Neutrophil (primary cell): ENCODE measurements around the gene NXPH4.

Experiments used
- H3K27ac ChIP-seq: fragments of 200-600 bp; sonication (generic); 2 replicates; pipeline ENCODE4 v1.5.1; 2016; ENCODE audit warnings: mild to moderate bottlenecking, moderate library complexity
- H3K27me3 ChIP-seq: fragments of 200-600 bp; sonication (generic); 2 replicates; pipeline ENCODE4 v1.6.0; 2016; ENCODE audit warnings: mild to moderate bottlenecking
- H3K36me3 ChIP-seq: fragments of 200-600 bp; sonication (generic); 2 replicates; pipeline ENCODE4 v1.5.1; 2017
- H3K4me1 ChIP-seq, 2 experiments: fragments of 200-600 bp in 1 of 2; sonication (generic) in 1 of 2; 1 replicate in 1 of 2; 2 replicates in 1 of 2; pipeline versions ENCODE4 v1.5.1 to v1.6.1; 2013 to 2016; ENCODE audit warnings: low read depth in 1 of 2, low read length in 1 of 2, mild to moderate bottlenecking in 1 of 2, moderate library complexity in 1 of 2; ENCODE audit not compliant: control insufficient read depth in 1 of 2, insufficient read depth in 1 of 2
- H3K4me3 ChIP-seq, 2 experiments: fragments of 200-600 bp in 1 of 2; sonication (generic) in 1 of 2; 1 replicate in 1 of 2; 2 replicates in 1 of 2; pipeline ENCODE4 v1.5.1; 2013 to 2016; ENCODE audit warnings: low read depth in 1 of 2, low read length in 1 of 2, mild to moderate bottlenecking in 1 of 2, moderate library complexity in 1 of 2
- H3K9me3 ChIP-seq: fragments of 200-600 bp; sonication (generic); 2 replicates; pipeline ENCODE4 v1.5.1; 2016
- CTCF ChIP-seq: fragments of 200-600 bp; sonication (generic); IDR thresholded peaks from 2 replicates; pipeline ENCODE4 v1.5.1; 2016; ENCODE audit warnings: antibody characterized with exemption

NXPH4 gene

DNA sequence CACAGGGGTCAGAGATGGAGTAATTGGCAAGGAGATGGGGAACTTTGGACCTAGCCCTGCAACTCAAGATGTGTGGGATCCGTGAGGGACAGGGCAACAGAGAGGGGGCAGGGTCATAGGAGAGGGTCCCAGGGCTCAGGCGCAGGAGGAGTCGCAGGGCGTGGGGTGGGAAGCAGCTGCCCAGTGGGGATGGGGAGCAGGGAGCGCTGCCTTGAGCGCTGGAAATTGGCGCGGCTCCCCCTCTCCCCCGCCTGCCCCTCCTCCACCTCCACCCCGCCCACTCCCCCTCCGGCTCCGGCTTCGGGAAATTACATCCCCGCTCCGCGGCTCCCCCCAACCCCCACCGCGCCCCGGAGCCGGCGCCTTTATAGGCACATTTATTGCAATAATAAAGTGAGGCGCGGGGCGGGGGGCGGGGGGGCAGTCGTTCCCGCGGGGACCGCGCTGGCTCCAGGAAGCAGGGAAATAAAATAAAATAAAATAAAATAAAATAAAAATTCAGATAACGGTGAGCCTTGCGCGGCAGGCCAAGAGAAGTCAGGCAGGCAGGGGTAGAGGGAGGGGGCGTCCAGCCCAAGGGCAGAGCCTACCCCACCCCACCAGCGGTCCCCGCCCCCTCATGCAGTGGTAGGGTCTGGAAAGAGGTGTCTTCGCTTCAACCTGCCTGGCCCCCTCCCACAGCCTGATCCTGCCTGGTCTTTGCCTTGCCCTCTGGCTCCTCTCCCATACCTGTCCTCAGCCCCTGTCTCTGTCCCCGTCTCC is 3.6 kb downstream of the NXPH4 start:
- Histone ChIP-seq H3K27ac (no peak overlapping the region), H3K4me3 (no peak overlapping the region), H3K36me3 (no peaks in the 10 kb centered on the region), H3K9me3 (no peaks in the 10 kb centered on the region), H3K4me1 (peaks cover 18 to 21% of the 10 kb centered on the region in 2 experiments), H3K27me3 (peaks cover 100% of the 10 kb centered on the region)
- TF ChIP-seq CTCF, result no peak

GRCh38 chr12:57220770-57221168 is 4.2 kb downstream of the NXPH4 start:
- Histone ChIP-seq H3K4me3 (no peak overlapping the region), H3K27ac (no peak overlapping the region), H3K27me3 (peaks cover 100% of the 10 kb centered on the region), H3K9me3 (no peaks in the 10 kb centered on the region), H3K36me3 (no peaks in the 10 kb centered on the region), H3K4me1 (peaks cover 23 to 27% of the 10 kb centered on the region in 2 experiments)
- no peak for TF ChIP-seq CTCF

DNA sequence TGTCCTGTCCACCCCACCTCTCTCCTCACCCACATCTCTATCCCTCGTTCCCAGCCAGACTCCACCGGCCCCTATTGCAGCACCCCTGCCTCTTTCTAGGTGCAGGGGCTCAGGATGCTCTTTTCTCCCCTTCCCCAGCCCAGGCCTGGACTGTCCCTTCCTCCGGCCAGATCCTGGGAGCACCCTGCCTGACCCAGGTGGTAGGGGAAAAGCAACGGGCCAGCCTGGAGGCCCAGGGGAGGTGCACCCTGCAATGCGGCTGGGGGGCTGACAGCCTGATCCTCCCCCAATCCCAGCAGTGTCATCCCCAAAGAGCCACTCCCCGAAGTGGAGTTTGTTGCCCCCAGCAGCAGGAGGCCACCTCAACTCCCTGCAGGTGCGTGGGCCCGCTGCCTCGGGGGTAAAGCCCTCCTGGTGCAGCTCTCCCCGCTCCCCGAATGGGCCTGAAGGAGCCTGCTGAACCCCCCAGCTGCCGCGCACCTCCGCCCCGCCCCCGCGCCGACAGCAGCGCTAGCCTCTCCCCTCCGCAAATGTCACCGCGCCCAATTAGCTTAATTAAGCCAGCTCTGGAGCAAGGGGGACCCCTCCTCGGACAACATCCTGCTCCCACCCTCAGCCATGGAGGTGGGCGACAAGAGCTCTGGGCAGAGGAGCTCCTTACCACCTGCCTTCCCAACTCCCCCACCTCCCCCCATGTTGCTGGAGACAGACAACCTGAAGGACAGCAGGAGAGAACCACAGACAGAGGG is 4.7 kb downstream of the NXPH4 start:
- no peak overlapping the region for H3K4me3 ChIP-seq
- H3K27me3 ChIP-seq, result peaks cover 100% of the 10 kb centered on the region
- no peak for TF ChIP-seq CTCF
- H3K4me1 ChIP-seq, result peaks cover 25 to 28% of the 10 kb centered on the region in 2 experiments
- no peak overlapping the region for H3K27ac ChIP-seq
- H3K9me3 ChIP-seq, result no peaks in the 10 kb centered on the region
- H3K36me3 ChIP-seq, result no peaks in the 10 kb centered on the region

DNA sequence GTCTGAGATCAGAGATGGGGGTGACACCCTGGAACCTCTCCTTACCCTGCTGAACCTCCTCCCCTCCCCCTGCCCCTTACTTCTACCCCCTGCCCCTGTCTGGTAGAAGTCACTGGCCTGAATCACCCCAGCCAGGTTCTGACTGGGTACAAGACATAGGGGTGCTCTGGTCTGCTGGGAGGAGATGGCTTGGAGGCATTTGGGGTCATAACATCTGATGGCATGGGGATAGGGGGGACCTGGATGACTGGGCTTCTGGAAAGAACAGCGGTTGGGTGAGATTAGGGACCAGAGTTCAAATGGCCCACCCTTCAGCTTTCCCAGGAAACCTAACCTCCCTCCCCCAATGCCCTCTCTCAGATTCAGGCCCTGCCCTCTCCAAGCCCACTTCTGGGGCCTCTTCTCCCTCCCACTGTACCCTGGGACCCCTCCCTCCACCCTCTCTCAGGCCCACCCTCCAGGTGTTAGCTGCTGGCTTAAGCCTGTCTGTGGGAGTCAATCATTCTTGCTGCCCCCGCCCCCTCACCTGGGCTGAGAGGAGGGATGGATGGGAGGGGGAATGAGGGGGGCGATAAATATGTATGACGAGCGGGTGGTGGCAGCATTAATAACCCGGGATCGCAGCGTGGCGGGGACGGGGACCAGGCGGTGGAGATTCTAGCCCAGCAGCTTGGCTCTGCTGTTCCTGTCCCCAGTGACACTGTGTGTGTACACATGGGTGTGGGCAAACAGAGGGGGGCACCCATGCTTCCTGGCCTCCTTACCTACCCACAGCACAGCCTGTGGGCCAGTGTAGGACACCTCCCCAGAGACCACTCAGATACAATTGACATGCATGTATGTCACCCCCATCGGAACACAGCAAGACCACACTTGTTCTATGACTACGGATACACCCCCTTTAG is 5.9 kb downstream of the NXPH4 start:
- Histone ChIP-seq H3K4me3 (no peak overlapping the region), H3K4me1 (peaks cover 19 to 28% of the 10 kb centered on the region in 2 experiments)

More for the DNA sequence above, 5.9 kb downstream of the NXPH4 start:
- no peak overlapping the region for H3K27ac ChIP-seq
- H3K36me3 ChIP-seq, result no peaks in the 10 kb centered on the region
- H3K27me3 ChIP-seq, result peaks cover 100% of the 10 kb centered on the region
- no peak for TF ChIP-seq CTCF
- H3K9me3 ChIP-seq, result no peaks in the 10 kb centered on the region
